NCI-H2196 treated with DMSO at 0.1 percent for 48 hours (cell line): ENCODE data around the gene ANKEF1.

ENCODE experiments used
- DNase-seq: peaks from one replicate; lab custom pipeline; 2025; ENCODE audit not compliant: unreplicated experiment; lab: John Stamatoyannopoulos, UW

Gene ANKEF1

DNA sequence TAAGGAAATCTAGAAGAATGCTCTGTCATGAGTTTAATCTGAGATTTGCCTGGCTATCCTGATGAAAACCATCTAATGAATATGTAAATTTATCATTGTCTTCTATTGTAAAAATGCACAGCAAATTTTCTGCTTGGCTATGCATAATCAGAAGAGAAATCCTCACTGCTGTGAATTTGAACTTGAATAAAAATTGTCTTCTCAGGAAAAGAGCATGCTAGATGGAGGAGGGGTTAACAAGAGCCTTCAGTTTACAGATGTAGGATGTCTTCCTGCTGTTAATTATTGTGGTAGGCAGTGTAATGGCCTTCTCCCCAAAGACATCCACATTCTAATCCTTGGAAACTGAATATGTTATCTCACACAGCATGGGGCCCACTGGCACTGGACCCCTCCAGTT is 45.8 kb downstream of the ANKEF1 start:
- DNase-seq: no peak

GRCh38 chr20:10089871-10090587 is 55.2 kb downstream of the ANKEF1 start:
- DNase-seq: no peak

DNA sequence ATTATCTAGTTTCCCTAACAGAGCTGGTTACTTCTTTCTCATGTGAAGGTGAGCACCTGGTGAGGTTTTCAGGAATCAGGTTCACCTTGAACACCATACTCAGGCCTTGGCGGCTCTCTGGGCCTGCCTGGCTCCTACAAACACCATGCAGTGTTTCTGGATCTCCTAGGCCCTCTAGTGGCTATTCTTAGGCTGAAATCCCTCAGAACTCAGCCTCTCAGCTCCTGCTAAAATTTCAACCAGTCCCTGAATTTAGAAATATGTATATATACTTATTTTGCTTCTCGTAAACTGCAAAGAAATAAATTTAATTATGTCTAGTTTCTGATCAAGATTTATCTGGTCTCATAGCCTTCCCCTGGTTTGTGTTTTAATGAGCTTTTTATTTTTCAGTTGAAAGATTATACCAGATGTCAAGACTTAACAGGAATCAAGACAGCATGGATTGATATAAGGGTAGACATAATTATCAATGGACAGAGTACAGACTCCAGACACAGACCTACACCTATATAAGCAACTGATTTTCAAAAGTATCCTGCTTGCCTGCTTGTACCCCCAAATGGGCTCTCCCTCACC is 55.9 kb downstream of the ANKEF1 start:
- peak; percentile 49 for DNase-seq

DNA sequence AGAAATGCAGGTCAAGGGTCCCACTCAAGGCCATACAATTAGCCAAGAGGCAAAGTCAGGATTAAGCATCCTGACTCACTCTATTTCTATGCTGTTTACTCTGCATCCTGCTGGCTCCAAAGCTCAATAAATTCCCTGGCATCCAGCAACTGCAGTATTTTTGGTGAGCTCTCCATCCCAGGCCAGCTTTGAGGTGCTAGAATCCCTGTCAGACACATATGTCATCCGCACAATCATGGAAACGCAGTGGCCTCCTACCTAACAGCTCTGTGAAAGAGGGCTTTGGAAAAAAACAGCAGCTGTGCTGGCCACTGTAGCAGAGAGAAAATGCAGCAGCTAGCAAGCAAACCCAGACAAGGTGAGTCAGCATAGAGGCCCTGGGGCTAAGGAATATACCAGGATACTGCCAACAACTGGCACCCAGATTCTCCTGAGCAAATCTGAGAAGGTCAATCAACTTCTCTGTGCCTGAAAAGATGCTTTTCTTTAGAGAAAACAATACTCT is 58.4 kb downstream of the ANKEF1 start:
- no peak for DNase-seq

DNA sequence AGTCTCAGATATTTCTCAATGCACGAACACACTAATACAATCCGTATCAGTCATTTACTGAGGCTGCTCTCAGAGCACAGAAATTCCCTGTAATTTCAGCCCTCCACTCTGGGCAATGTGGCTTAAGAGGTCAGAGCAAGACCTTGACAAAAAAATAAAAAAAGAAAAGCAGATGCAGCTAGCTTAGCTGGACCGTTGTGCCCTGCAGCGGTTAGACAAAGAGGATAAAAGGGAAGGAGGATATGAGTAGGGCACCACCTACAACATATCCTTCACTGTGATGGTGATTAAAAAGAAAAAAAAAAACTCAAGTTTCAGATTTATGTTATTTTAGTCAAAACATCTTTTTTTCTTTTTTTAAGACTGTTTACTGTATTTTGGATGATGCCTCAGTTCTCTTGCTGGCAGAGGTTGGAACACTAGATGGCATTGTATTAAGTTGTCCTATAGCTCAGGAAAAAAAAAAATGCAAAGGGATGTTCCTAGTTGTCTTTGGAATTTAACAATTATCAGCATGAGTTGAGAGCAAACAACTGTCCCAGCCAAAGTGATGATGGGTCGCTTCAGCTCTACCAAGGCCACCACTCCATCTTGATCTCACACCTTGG is 59.9 kb downstream of the ANKEF1 start:
- no peak for DNase-seq

- DNase-seq: no peak
These were observed 62.0 kb downstream of the ANKEF1 start for GRCh38 chr20:10096790-10097189.

GRCh38 chr20:10105046-10105445 is 70.3 kb downstream of the ANKEF1 start:
- no peak for DNase-seq
